Suprapubic skin (tissue), 3 donors: ENCODE results near the gene PRICKLE3.

Experiments
- CTCF ChIP-seq, 2 donors: fragments of 200-600 bp in 1 of 2; fragments of 450-650 bp in 1 of 2; sonication (generic) in 1 of 2; IDR thresholded peaks; one replicate each; pipeline ENCODE4 v1.5.1; 2016 to 2019; ENCODE audit warnings: antibody characterized with exemption in 2 of 2, mild to moderate bottlenecking in 1 of 2, moderate library complexity in 1 of 2
- EP300 ChIP-seq: sonication (generic); formaldehyde crosslinking; IDR thresholded peaks from one replicate; pipeline ENCODE4 v1.6.1; 2017; ENCODE audit warnings: antibody characterized with exemption
- POLR2A ChIP-seq, 2 donors: fragments of 450-650 bp; IDR thresholded peaks; one replicate each; pipeline ENCODE4 v1.6.1; 2017; ENCODE audit warnings: antibody characterized with exemption in 2 of 2, mild to moderate bottlenecking in 2 of 2, moderate library complexity in 2 of 2

GRCh38 chrX:49232525-49232924 lies 46.4 kb upstream of the PRICKLE3 start:
- TF ChIP-seq EP300 (no peak), POLR2A (IDR thresholded peaks at IDR 0.05) (no peak), CTCF (IDR thresholded peaks at IDR 0.05) (no peak)
